ENCODE measurements around the gene TBX10.

Gene TBX10

GRCh38 chr11:67617243-67617953, 22.2 kb downstream of the TBX10 start:
- peaks cover 0 to 9% (median 0%) of the 10 kb centered on the region in 3 experiments for H3K27me3 ChIP-seq (ENCODE audit: control insufficient read depth in 3 of 3, insufficient read depth in 3 of 3, low read depth in 1 of 3, low read length in 3 of 3)
- no peak overlapping the region for H3K9ac ChIP-seq (ENCODE audit: low read depth, low read length, poor library complexity)
- WGBS, 2 donors (ENCODE audit: extremely low coverage in 2 of 2, insufficient read length in 2 of 2, insufficient replicate concordance in 1 of 2) = no CpG with 5 or more reads among the region's 7 CpGs
- no peak overlapping the region for H2BK15ac ChIP-seq (ENCODE audit: low read length)
- H2AFZ ChIP-seq (ENCODE audit: low read length) = no peak overlapping the region
- no peak overlapping the region for H2AK5ac ChIP-seq (ENCODE audit: low read depth, low read length)
- no peak for DNase-seq (ENCODE audit: low spot score)
- no peak overlapping the region for H4K8ac ChIP-seq (ENCODE audit: low read depth, low read length)
- H3K9me3 ChIP-seq (replicated peaks in 1 of 2; ENCODE audit: control insufficient read depth in 2 of 2, insufficient read depth in 1 of 2, low read depth in 1 of 2, low read length in 2 of 2) = peaks cover 0 to 4% of the 10 kb centered on the region in 2 donors
- no peak overlapping the region for H3K4me2 ChIP-seq (ENCODE audit: insufficient read depth, low read length, poor library complexity, severe bottlenecking)
- H3K18ac ChIP-seq (ENCODE audit: low read length) = no peak overlapping the region
- H2BK120ac ChIP-seq (ENCODE audit: low read depth, low read length) = no peak overlapping the region
- no peak overlapping the region for H2BK5ac ChIP-seq (ENCODE audit: low read length)
- no peak overlapping the region for H4K91ac ChIP-seq (ENCODE audit: low read depth, low read length, poor library complexity)
- H2BK12ac ChIP-seq (ENCODE audit: low read length) = no peak overlapping the region
- no peak overlapping the region for H3K14ac ChIP-seq (ENCODE audit: low read length)
- no peak overlapping the region for H3K4ac ChIP-seq (ENCODE audit: low read length)
- H3K4me1 ChIP-seq (ENCODE audit: control insufficient read depth in 2 of 2, insufficient read depth in 1 of 2, low read depth in 1 of 2, low read length in 2 of 2) = peaks cover 9 to 25% of the 10 kb centered on the region in 2 donors
- H3K27ac ChIP-seq (replicated peaks; ENCODE audit: low read length) = no peak overlapping the region
- H3K23ac ChIP-seq (ENCODE audit: low read depth, low read length, poor library complexity) = no peak overlapping the region
- peaks cover 2% of the 10 kb centered on the region for H3K79me1 ChIP-seq (ENCODE audit: low read depth, low read length)
- H3K36me3 ChIP-seq (replicated peaks in 1 of 2; ENCODE audit: control insufficient read depth in 2 of 2, insufficient read depth in 2 of 2, low read length in 2 of 2) = peaks cover 0 to 6% of the 10 kb centered on the region in 2 donors
- no peak overlapping the region for H3K4me3 ChIP-seq (ENCODE audit: low read length in 2 of 2)

- peak overlapping the region; percentile 24 for H2BK120ac ChIP-seq (ENCODE audit: low read depth, low read length)
- H4K91ac ChIP-seq (ENCODE audit: low read depth, low read length, poor library complexity) = no peak overlapping the region
- H2BK15ac ChIP-seq (ENCODE audit: low read length) = peak overlapping the region; percentile 94
- peak overlapping the region; percentile 33 for H4K8ac ChIP-seq (ENCODE audit: low read depth, low read length)
- H3K27ac ChIP-seq (replicated peaks; ENCODE audit: low read length) = no peak overlapping the region
- H3K9me3 ChIP-seq (replicated peaks in 1 of 2; ENCODE audit: control insufficient read depth in 2 of 2, insufficient read depth in 1 of 2, low read depth in 1 of 2, low read length in 2 of 2) = peaks cover 0 to 4% of the 10 kb centered on the region in 2 donors
- H3K4ac ChIP-seq (ENCODE audit: low read length) = no peak overlapping the region
- WGBS, 2 donors (ENCODE audit: extremely low coverage in 2 of 2, insufficient read length in 2 of 2, insufficient replicate concordance in 1 of 2) = no CpG with 5 or more reads among the region's 11 CpGs
- peak overlapping the region; percentile 91 for H3K18ac ChIP-seq (ENCODE audit: low read length)
- no peak for DNase-seq (ENCODE audit: low spot score)
- peak overlapping the region; percentile 68 for H2AK5ac ChIP-seq (ENCODE audit: low read depth, low read length)
- H3K79me1 ChIP-seq (ENCODE audit: low read depth, low read length) = peaks cover 2% of the 10 kb centered on the region
- no peak overlapping the region for H2AFZ ChIP-seq (ENCODE audit: low read length)
- peak overlapping the region; percentile 38 for H3K9ac ChIP-seq (ENCODE audit: low read depth, low read length, poor library complexity)
- H3K36me3 ChIP-seq (replicated peaks in 1 of 2; ENCODE audit: control insufficient read depth in 2 of 2, insufficient read depth in 2 of 2, low read length in 2 of 2) = peaks cover 3 to 13% of the 10 kb centered on the region in 2 donors
- peaks cover 0 to 9% (median 0%) of the 10 kb centered on the region in 3 experiments for H3K27me3 ChIP-seq (ENCODE audit: control insufficient read depth in 3 of 3, insufficient read depth in 3 of 3, low read depth in 1 of 3, low read length in 3 of 3)
- H3K14ac ChIP-seq (ENCODE audit: low read length) = peak overlapping the region; percentile 75
- H2BK12ac ChIP-seq (ENCODE audit: low read length) = peak overlapping the region; percentile 84
- H3K23ac ChIP-seq (ENCODE audit: low read depth, low read length, poor library complexity) = peak overlapping the region; percentile 85
- peaks cover 9 to 25% of the 10 kb centered on the region in 2 donors for H3K4me1 ChIP-seq (ENCODE audit: control insufficient read depth in 2 of 2, insufficient read depth in 1 of 2, low read depth in 1 of 2, low read length in 2 of 2)
- peak overlapping the region; percentile 10 for H2BK5ac ChIP-seq (ENCODE audit: low read length)
- H3K4me2 ChIP-seq (ENCODE audit: insufficient read depth, low read length, poor library complexity, severe bottlenecking) = peak overlapping the region; percentile 31
- H3K4me3 ChIP-seq (ENCODE audit: low read length in 2 of 2) = no peak overlapping the region
Measured at GRCh38 chr11:67616431-67617242, 22.9 kb downstream of the TBX10 start.

GRCh38 chr11:67615728-67616430, 23.7 kb downstream of the TBX10 start:
- H3K27me3 ChIP-seq (ENCODE audit: control insufficient read depth in 3 of 3, insufficient read depth in 3 of 3, low read depth in 1 of 3, low read length in 3 of 3) = peaks cover 0 to 9% (median 0%) of the 10 kb centered on the region in 3 experiments
- peak overlapping the region; percentile 25 for H3K14ac ChIP-seq (ENCODE audit: low read length)
- H2BK120ac ChIP-seq (ENCODE audit: low read depth, low read length) = peak overlapping the region; percentile 24
- peak overlapping the region; percentile 10 for H2BK5ac ChIP-seq (ENCODE audit: low read length)
- DNase-seq (ENCODE audit: low spot score) = no peak
- peaks cover 0 to 4% of the 10 kb centered on the region in 2 donors for H3K9me3 ChIP-seq (replicated peaks in 1 of 2; ENCODE audit: control insufficient read depth in 2 of 2, insufficient read depth in 1 of 2, low read depth in 1 of 2, low read length in 2 of 2)
- no peak overlapping the region for H3K4ac ChIP-seq (ENCODE audit: low read length)
- peak overlapping the region; percentile 95 for H3K18ac ChIP-seq (ENCODE audit: low read length)
- no peak overlapping the region for H4K91ac ChIP-seq (ENCODE audit: low read depth, low read length, poor library complexity)
- peak overlapping the region; percentile 85 for H3K23ac ChIP-seq (ENCODE audit: low read depth, low read length, poor library complexity)
- H2AFZ ChIP-seq (ENCODE audit: low read length) = no peak overlapping the region
- H3K4me1 ChIP-seq (ENCODE audit: control insufficient read depth in 2 of 2, insufficient read depth in 1 of 2, low read depth in 1 of 2, low read length in 2 of 2) = peaks cover 9 to 25% of the 10 kb centered on the region in 2 donors
- peak overlapping the region; percentile 33 for H4K8ac ChIP-seq (ENCODE audit: low read depth, low read length)
- peak overlapping the region; percentile 31 for H3K4me2 ChIP-seq (ENCODE audit: insufficient read depth, low read length, poor library complexity, severe bottlenecking)
- peak overlapping the region in 1 of 2 donors; percentile 69 for H3K4me3 ChIP-seq (ENCODE audit: low read length in 2 of 2)
- peaks cover 8 to 19% of the 10 kb centered on the region in 2 donors for H3K36me3 ChIP-seq (replicated peaks in 1 of 2; ENCODE audit: control insufficient read depth in 2 of 2, insufficient read depth in 2 of 2, low read length in 2 of 2)
- H3K9ac ChIP-seq (ENCODE audit: low read depth, low read length, poor library complexity) = peak overlapping the region; percentile 38
- H2BK12ac ChIP-seq (ENCODE audit: low read length) = peak overlapping the region; percentile 64
- no peak overlapping the region for H3K27ac ChIP-seq (replicated peaks; ENCODE audit: low read length)
- peaks cover 2% of the 10 kb centered on the region for H3K79me1 ChIP-seq (ENCODE audit: low read depth, low read length)
- WGBS, 2 donors (ENCODE audit: extremely low coverage in 2 of 2, insufficient read length in 2 of 2, insufficient replicate concordance in 1 of 2) = no CpG with 5 or more reads among the region's 34 CpGs
- H2BK15ac ChIP-seq (ENCODE audit: low read length) = peak overlapping the region; percentile 94
- peak overlapping the region; percentile 68 for H2AK5ac ChIP-seq (ENCODE audit: low read depth, low read length)

Measured in neuronal stem cell (in vitro differentiated cells).